Activated CD8-positive, alpha-beta memory T cell treated with anti-CD3 and anti-CD28 coated beads for 36 hours (primary cell): ENCODE data around the gene ZNF787. TPM values are rescaled to one million over a fixed set of nuclear protein-coding genes. Genes with fewer than 3 reads are reported as not detected.

Experiments
- CTCF ChIA-PET: fragments of 350-600 bp; sonication (Branson Sonifier 250); formaldehyde crosslinking; loops from one replicate; lab custom pipeline; 2021; ENCODE audit warnings: antibody characterized with exemption; lab: Charles Lee
- POLR2A ChIA-PET: fragments of 350-600 bp; sonication (Branson Sonifier 250); formaldehyde crosslinking; loops from one replicate; lab custom pipeline; 2021; ENCODE audit warnings: antibody characterized with exemption; lab: Charles Lee
- total RNA-seq, 2 experiments: library from RNA; stranded (reverse); gene quantifications; one replicate each; pipeline ENCODE4 v1.2.3, GENCODE V29; 2021

ZNF787 gene
- total RNA-seq, 2 experiments from 2014 or later: 30.9 to 33.4 TPM

DNA sequence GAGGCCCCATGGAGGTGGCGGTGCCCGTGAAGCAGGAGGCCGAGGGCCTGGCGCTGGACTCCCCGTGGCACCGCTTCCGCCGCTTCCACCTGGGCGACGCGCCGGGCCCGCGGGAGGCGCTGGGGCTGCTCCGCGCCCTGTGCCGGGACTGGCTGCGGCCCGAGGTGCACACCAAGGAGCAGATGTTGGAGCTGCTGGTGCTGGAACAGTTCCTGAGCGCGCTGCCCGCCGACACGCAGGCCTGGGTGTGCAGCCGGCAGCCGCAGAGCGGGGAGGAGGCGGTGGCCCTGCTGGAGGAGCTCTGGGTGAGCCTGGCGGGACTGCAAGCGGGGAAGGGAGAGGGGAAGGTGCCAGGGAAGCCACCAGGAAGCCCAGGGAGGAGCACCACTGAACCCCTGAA lies 25.8 kb upstream of the ZNF787 start:
- ChIA-PET POLR2A (no interaction called here), CTCF (no interaction called here)

- CTCF ChIA-PET: interaction anchor here (0.8 kb wide), 1 partner anchor 31 kb away, joined by 3 read pairs; no protein-coding TSS in a partner anchor
- POLR2A ChIA-PET: interaction anchor here (1.2 kb wide), 1 partner anchor 10 kb away, joined by 3 read pairs; no protein-coding TSS in a partner anchor
These were observed 24.6 kb upstream of the ZNF787 start for GRCh38 chr19:56145698-56146097.

DNA sequence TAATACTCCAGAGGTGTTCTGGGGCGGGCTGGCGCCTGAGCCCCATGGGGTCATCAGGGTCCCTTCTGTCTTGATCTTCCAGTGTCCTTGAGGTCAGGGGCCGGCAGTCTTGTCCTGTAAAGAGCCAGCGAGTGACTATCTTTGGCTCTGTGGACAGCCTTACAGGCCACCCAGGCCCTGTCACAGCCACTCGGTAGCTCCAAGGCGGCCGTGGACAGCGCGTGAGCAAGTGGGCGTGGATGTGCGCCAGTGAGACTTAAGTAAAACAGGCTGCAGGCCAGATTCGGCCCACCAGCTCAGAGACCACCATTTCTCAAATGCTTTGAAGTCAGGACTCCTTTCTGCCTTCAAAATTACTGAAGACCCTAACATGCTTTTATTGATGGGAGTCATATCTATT lies 23.7 kb upstream of the ZNF787 start:
- CTCF ChIA-PET: no interaction called here
- POLR2A ChIA-PET: interaction anchor here (1.2 kb wide), 1 partner anchor 9 kb away, joined by 3 read pairs; no protein-coding TSS in a partner anchor

DNA sequence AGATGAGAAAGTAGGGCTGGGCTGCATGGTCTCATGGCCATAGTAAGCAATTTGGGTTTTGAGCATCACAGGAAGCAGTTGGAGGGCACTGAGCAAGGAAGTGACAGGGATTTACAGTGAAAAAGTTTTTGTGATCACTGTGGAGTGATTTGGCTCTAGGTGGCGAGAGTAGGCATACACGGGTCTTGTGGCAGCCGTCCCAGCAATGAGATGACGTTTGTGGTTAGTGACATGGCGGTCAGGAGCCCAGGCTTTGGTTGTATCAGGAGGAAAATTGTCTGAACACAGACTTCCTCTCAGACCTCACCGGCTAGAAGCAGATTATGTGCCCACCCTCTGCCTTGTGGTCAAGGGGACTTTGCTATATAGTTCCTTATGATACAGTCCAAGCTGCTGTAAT lies 23.3 kb upstream of the ZNF787 start:
- POLR2A ChIA-PET: no interaction called here
- CTCF ChIA-PET: no interaction called here

GRCh38 chr19:56142897-56143434 lies 21.9 kb upstream of the ZNF787 start:
- CTCF ChIA-PET: interaction anchor here (2.8 kb wide), 1 partner anchor 167 kb away, joined by 6 read pairs; no protein-coding TSS in a partner anchor
- POLR2A ChIA-PET: no interaction called here

DNA sequence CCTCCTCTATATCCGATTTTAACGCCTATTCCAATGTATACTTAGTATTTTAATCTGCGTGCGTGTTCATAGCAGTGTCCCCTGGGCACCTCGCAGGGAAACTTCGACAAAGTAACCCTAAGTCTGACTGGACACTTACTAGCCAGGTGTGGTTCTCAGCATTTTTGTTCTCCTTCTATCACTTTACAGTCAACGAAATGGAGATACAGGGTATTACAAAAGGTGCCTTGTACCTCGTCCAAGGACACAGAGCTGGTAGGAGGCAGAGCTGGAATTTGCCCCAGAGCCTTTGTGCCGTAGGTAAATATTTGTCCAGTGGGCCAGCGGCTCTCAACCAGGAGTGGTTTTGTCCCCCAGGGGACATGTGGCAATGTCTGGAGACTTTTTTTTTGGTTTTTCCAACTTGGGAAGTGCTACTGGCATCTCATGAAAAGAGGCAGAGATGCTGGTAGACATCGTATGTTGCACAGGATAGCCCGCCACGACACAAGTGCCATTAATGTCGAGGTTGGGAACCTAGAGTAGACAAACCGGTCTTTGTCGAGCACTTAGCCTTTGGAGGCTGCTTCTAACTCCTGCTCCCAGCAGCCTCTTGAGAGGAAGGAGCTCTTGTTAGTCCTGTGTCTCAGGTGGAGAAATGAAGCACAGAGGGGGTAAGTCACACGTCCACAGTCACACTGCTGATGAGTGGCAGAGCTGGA lies 21.1 kb upstream of the ZNF787 start:
- ChIA-PET POLR2A (interaction anchor here (0.6 kb wide), 1 partner anchor 205 kb away, joined by 3 read pairs; no protein-coding TSS in a partner anchor), CTCF (interaction anchor here (0.6 to 2.8 kb wide), 3 partner anchors 29 to 167 kb away, joined by 3 to 6 read pairs (median 3); no protein-coding TSS in a partner anchor)

DNA sequence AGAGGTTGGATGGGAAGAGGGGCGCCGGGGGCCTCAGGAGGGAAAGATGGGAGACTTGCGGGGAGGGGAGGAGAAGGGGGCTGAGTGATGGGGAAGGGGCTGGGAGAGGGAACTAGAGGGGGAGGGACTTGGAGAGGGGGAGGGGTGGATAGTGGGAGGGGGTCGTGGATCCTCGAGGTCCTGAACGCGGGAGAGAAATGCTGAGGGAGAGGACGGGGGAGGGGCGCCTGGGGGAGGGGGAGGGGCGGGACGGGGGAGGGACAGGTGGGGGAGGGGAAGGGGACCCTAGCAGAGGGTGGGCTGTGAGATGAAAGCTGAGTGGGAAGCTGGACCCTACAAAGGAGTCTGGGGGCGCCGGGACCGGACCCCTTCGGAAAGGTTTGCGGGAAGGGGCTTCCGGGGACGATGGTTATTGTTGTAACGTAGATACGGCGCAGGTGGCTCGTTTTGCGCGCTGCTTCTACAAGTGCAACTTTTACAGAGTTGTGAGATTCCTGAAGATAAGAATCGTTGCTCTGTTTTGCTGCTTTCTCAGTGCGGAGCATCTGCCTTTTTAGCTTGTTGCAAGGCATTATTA lies 20.4 kb upstream of the ZNF787 start:
- POLR2A ChIA-PET: interaction anchor here (0.6 to 1.5 kb wide), 3 partner anchors 20 to 206 kb away, joined by 3 to 11 read pairs (median 4); partner anchors contain the start of genes ZNF787 and ZSCAN5A
- CTCF ChIA-PET: interaction anchor here (1.0 to 2.8 kb wide), 2 partner anchors 30 to 168 kb away, joined by 3 to 6 read pairs; no protein-coding TSS in a partner anchor

DNA sequence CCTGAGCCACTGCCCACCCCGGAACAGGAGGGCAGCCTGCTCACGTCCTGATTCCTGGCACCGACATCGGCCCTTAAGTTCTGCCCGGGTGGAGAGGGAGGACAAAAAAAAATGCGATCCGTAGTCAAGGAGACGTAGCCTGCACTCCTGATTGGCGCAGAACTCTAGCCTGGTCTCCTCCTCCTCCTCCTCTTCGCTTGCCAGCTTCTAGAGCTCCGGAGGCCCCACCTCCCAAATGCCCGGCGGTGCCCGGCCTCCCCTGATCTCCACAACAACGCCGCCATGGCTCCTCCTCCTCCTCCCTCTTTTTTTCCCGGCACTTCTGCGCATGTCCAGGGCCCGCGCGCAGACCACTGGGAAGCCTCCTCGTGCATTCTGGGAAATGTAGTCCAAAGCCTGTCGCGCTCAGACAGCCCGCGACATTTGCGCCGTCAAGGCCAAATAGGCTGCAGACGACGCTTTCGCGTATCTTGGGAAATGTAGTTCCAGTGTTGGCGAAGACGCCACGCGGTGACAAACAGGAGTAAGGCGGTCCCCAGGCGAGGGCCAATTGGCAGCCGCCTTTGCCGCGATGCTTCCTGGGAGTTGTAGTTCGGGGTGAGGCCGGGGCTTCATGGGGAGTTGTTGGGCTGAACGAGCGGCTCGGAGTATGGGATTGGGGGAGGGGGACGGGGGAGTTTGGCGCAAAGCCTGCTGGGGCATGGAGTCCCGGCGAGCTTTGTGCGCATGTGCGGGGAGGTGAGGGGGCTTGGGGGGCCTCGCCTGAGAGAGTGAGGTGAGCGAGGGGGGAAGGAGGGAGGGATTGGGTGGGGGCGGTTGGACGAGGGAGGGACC lies 19.7 kb upstream of the ZNF787 start, which contains the start of gene ZNF444:
TSS of gene ZNF444 (plus strand) at position 705 of the 834 bp plus-strand sequence. CDS start 5,625 bp downstream, outside the sequence.
- CTCF ChIA-PET: interaction anchor here (2.8 kb wide), 1 partner anchor 169 kb away, joined by 6 read pairs; no protein-coding TSS in a partner anchor
- POLR2A ChIA-PET: interaction anchor here (0.5 to 1.5 kb wide), 5 partner anchors 19 to 1671 kb away, joined by 3 to 11 read pairs (median 4); partner anchors contain the start of genes ZNF787 and ZSCAN5A

GRCh38 chr19:56139847-56140582 lies 18.9 kb upstream of the ZNF787 start:
- ChIA-PET POLR2A (interaction anchor here (1.5 kb wide), 1 partner anchor 19 kb away, joined by 11 read pairs; the partner anchor contains the start of gene ZNF787), CTCF (interaction anchor here (2.8 kb wide), 1 partner anchor 170 kb away, joined by 6 read pairs; no protein-coding TSS in a partner anchor)

DNA sequence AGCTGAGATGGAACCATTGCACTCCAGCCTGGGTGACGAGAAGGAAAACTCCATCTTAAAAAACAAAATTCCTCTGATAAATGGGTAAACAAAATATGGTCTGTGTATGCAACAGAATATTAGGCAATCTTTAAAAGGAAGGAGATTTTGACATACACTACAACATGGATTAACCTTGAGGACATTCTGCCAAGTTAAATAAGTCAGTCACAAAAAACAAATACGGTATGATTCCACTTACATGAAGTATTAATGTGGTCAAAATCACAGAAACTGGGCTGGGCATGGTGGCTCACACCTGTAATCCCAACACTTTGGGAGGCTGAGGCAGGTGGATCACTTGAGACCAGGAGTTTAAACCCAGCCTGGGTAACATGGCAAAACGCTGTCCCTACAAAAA lies 17.0 kb upstream of the ZNF787 start:
- ChIA-PET CTCF (no interaction called here), POLR2A (interaction anchor here (0.6 to 0.7 kb wide), 3 partner anchors 14 to 63 kb away, joined by 3 read pairs; no protein-coding TSS in a partner anchor)

- POLR2A ChIA-PET: interaction anchor here (0.7 kb wide), 1 partner anchor 63 kb away, joined by 3 read pairs; no protein-coding TSS in a partner anchor
- CTCF ChIA-PET: no interaction called here
These were observed 16.3 kb upstream of the ZNF787 start for GRCh38 chr19:56137405-56137804.

- ChIA-PET CTCF (no interaction called here), POLR2A (interaction anchor here (1.0 kb wide), 1 partner anchor 15 kb away, joined by 3 read pairs; the partner anchor contains the start of gene ZNF787)
These were observed 15.3 kb upstream of the ZNF787 start for GRCh38 chr19:56136362-56136761.

- POLR2A ChIA-PET: no interaction called here
- CTCF ChIA-PET: no interaction called here
These were observed 13.5 kb upstream of the ZNF787 start for GRCh38 chr19:56134654-56134921.

- ChIA-PET CTCF (no interaction called here), POLR2A (no interaction called here)
These were observed 13.0 kb upstream of the ZNF787 start for GRCh38 chr19:56133858-56134653.

DNA sequence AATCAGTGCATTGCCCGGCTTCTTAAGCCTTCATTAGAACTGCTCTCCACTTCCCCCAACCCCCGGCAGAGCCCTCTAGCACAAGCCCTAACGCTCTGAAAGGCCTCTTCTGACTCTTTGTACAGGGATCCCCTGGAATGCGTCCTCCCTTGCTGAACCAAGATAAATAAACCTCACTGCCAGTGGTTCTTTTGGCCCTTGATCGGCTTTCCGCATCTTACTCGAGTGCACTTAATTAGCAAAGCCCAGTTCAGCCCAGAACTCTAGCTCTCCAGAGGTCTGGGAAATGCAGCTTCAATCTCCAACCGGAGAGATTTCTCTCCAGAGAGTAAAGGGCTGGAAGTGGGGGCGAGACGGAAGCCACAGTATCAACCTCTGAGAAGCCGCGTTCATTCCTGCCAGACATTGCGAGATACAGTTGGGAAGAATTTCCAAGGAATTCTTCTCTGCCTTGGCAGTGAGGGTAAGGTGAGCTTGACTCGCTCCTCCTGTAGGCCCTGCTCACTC lies 11.3 kb upstream of the ZNF787 start:
- ChIA-PET POLR2A (no interaction called here), CTCF (interaction anchor here (0.6 kb wide), 1 partner anchor 46 kb away, joined by 3 read pairs; no protein-coding TSS in a partner anchor)

- ChIA-PET CTCF (no interaction called here), POLR2A (no interaction called here)
These were observed 10.6 kb upstream of the ZNF787 start for GRCh38 chr19:56131651-56132050.

- CTCF ChIA-PET: no interaction called here
- POLR2A ChIA-PET: no interaction called here
These were observed 8.9 kb upstream of the ZNF787 start for GRCh38 chr19:56130006-56130405.
